Posterior cingulate gyrus (tissue), 11 donors: ENCODE results near the gene NFATC4.
"Not testable (repeated sequence)": the region's sequence is repeated elsewhere in the genome, so short reads cannot be mapped to it uniquely, and the experiment has no call there.

Source experiments
- DNase-seq, 10 donors: peaks; one replicate each; pipeline versions ENCODE4 v3.0.0 to v3.0.0-alpha.2; 2020 to 2021; ENCODE audit warnings: mixed read lengths in 3 of 10
- intact Hi-C: fragments of 100-400 bp; cut with DNase I; formaldehyde crosslinking; loops from one replicate; pipeline ENCODE4 v1.15.1; 2023

The NFATC4 gene

GRCh38 chr14:24367514-24368211 lies at the start of gene NFATC4:
Gene NFATC4, plus strand, starts transcription at chr14:24368184. Its CDS starts 157 bp downstream, at chr14:24368341.
- peak in 2 of 10 donors; percentile 14 to 75 for DNase-seq
- intact Hi-C loops: loop anchor here (5.0 kb wide), 1 partner anchor 60 kb away; the partner anchor contains the start of genes CBLN3 and KHNYN

GRCh38 chr14:24321212-24321975 lies 46.6 kb upstream of the NFATC4 start:
- intact Hi-C loops: no loop called here
- DNase-seq: peak in 2 of 10 donors; percentile 41 to 46

GRCh38 chr14:24322672-24323071 lies 45.3 kb upstream of the NFATC4 start:
- intact Hi-C loops: no loop called here
- DNase-seq: peak in 2 of 10 donors; percentile 40 to 58

- intact Hi-C loops: no loop called here
- peak in 2 of 10 donors; percentile 10 to 24 for DNase-seq
Measured at GRCh38 chr14:24323341-24323740, 44.6 kb upstream of the NFATC4 start.

- DNase-seq: peak in 2 of 10 donors; percentile 69 to 74
- intact Hi-C loops: no loop called here
Measured at GRCh38 chr14:24324024-24324423, 44.0 kb upstream of the NFATC4 start.

DNA sequence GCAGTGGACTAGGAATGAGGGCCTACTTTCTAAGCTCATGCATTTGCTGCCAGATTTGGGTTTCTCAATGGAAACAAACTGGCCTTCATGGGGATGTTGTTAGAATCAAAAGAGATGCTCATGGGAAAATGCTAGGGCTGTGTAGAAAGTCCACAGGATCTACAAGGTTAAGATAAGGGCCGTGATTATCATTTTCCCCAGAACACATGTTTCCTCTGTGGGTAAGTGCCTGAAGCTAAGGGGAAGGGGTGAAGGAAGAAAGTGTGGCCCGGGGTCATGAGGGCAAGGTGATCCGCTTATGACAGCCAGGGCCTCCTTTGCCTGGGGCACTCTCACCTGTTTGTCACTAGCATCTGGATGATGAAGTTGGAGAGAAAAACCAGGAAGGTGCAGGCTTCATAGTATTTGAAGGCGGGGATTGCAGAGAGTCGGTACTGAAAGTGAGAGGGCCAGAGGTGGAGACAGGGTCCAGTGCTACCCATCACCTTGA lies 42.9 kb upstream of the NFATC4 start:
- intact Hi-C loops: no loop called here
- DNase-seq: peak in 2 of 10 donors; percentile 14 to 33

DNA sequence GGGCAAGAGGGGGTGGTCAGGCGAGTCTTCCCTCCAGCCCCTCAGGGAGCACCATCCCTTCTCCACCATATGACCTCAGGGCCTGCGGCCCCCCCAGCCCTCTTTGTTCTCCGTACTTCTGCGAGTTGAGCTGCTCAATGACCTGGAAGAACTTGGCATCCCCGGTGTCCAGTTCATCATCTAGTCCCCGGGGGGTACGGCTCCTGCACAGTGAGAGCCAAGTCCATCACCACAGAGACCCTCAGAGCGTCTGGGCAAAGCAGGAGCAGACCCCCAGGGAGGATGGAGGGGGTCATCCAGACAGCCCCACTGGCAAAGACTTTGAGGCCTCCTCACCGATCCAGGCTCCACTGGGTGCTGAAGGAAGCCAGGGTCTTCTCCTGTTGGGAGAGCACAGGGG lies 42.0 kb upstream of the NFATC4 start:
- DNase-seq: peak in 2 of 10 donors; percentile 17 to 62
- intact Hi-C loops: no loop called here

DNA sequence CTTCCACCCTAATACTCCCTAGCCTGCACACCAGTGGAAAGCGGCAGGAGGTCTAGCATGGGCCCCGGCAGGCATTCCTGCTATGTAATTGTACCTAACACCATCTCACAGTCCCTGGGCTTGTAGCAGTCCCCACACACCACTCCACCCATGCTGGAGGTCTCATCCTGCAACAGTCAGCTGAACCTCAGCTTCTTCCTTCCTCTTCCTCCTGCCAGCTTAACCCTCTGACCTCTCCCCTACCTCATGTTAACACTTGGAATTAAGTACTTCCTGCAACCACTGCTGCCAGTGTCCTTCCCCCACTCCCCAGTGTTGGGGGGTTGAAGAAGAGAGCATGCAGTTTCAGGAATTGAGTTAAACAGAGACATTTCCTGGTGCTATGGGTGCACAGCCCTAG lies 40.7 kb upstream of the NFATC4 start:
- peak in 2 of 10 donors; percentile 65 to 68 for DNase-seq
- intact Hi-C loops: no loop called here

- DNase-seq: peak in 9 of 10 donors; percentile 54 to 94 (median 63)
- intact Hi-C loops: not testable (repeated sequence)
Measured at GRCh38 chr14:24327914-24328313, 40.1 kb upstream of the NFATC4 start.

GRCh38 chr14:24329073-24329663 lies 38.8 kb upstream of the NFATC4 start:
- intact Hi-C loops: no loop called here
- DNase-seq: peak in 2 of 10 donors; percentile 42 to 61

GRCh38 chr14:24329736-24330135 lies 38.2 kb upstream of the NFATC4 start:
- intact Hi-C loops: no loop called here
- DNase-seq: peak in 2 of 10 donors; percentile 77 to 82

DNA sequence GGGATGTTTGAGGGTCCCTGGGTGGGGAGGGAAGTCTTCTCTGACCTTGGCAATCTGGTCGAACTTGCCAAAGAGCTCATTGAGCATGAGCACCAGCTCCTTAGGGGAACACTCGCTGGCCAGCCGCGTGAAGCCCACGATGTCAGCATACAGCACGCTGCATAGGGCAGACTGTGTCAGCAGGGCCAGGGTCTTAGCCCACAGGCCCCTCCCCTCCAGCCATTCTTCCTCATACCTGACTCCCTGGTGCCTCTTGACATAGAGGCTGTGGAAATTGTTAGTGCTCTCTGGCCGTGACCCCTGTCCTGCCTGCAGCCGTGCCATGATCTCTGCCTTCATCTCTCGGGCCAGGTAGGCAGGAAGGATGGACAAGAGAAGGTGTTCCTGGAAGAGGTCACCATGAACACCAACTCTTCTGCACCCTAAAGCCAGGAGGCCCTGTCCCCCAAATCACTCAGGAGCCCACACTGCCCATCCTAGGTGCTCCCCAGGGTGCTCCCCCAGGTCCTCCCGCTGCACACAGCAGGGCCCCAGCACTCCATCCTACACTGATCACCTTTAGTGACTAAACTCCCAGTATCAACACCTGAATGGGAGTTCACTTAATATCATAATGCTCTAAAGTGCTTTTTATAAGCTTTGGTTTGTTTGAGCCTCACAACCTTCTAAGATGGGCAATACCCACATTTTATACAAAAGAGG lies 36.9 kb upstream of the NFATC4 start:
- intact Hi-C loops: no loop called here

GRCh38 chr14:24331731-24332267 lies 36.2 kb upstream of the NFATC4 start:
- intact Hi-C loops: loop anchor here (1.0 kb wide), 1 partner anchor 105 kb away; no protein-coding TSS in a partner anchor
- DNase-seq: peak in 2 of 10 donors; percentile 63 to 82

More for the DNA sequence above, 36.9 kb upstream of the NFATC4 start:
- DNase-seq: peak in 2 of 10 donors; percentile 51 to 64

DNA sequence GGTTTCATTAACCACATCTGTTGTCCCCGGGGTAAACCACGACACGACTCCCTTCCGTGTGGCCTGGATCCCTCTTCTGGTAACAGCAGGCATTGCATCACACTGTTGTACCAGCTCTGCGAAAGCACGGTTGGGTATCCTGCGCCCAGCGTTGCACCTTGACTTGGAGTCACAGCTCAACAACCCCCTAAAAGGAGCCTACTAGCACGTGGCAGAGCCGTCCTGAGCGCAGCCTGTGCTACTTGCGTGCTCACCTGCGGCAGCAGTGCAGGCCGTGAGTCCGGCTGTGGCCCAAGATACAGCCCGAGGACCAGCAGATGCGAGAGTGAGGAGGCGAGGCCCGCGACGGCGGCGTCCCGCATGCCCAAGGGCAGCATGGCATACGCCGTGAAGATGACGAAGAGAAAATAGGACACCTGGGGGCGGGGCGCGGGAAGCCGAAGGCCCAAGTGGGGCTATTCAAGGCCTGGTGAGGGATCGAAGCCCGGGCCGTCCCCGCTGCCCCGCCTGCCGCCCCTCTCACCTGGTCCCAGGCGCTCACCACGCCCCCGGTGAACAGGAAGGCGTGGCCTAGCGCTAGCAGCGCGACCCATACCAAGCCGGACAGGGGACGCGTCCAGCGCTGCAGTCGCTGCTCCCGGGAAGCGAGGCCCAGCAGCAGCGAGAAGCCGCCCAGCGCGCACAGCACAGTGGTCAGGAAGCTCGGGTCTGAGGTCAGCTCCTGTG lies 35.6 kb upstream of the NFATC4 start:
- peak in 7 of 10 donors; percentile 57 to 90 (median 66) for DNase-seq
- intact Hi-C loops: loop anchor here (1.0 kb wide), 1 partner anchor 104 kb away; no protein-coding TSS in a partner anchor

GRCh38 chr14:24334431-24335291 lies 33.3 kb upstream of the NFATC4 start, which contains the start of gene ADCY4:
Gene ADCY4, minus strand, starts transcription at chr14:24335071. Its CDS starts 419 bp downstream, at chr14:24334652.
- intact Hi-C loops: no loop called here
- peak in 2 of 10 donors; percentile 76 to 78 for DNase-seq

DNA sequence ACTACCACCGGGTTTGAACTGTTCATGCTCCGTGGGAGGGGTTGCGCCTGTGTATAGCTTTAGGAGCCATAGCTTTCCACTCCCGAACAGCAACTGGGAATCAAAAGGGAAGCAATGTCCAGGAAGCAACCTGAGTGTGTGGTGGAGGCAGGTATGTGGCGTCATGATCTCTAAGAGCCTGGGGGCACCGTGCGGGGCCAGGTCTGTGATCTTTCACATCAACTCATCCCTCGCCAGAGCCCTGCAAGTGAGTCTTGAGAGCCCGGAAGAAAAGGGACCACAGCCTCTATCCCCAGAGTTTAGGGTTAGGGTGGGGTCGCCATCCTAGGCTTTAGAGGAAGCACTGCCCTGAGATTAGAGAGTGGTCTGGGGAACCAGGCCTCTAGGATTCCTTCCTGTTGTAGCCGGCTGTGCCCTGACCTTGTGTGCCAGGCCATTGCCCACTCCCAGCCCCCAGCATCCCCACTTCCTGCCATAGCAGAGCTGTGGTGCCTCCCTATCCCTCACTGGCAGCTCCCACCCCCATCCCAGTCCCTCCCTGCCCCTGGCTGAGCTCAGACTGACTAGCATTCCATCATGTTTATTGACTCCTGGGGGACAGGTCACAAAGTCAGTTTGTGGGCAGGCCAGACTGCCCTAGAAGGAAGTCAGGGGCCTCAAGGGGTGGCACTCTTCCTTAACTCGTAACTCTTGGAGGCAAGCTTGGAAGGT lies 32.4 kb upstream of the NFATC4 start:
- intact Hi-C loops: no loop called here
- DNase-seq: peak in 2 of 10 donors; percentile 12 to 52

GRCh38 chr14:24337144-24337823 lies 30.7 kb upstream of the NFATC4 start:
- no peak for DNase-seq
- intact Hi-C loops: no loop called here
